HS-5 (cell line): ENCODE results near the gene DPYD.

Experiments used
- DNase-seq: peaks from one replicate; pipeline ENCODE4 v3.0.0-alpha.2; 2012; ENCODE audit warnings: low read depth

Gene DPYD

GRCh38 chr1:97906567-97907241, 14.1 kb downstream of the DPYD start:
- peak; percentile 86 for DNase-seq

- DNase-seq: no peak
Measured at GRCh38 chr1:97905141-97905940, 15.5 kb downstream of the DPYD start.

GRCh38 chr1:97904534-97904933, 16.3 kb downstream of the DPYD start:
- peak; percentile 56 for DNase-seq

GRCh38 chr1:97903626-97904025, 17.2 kb downstream of the DPYD start:
- no peak for DNase-seq

GRCh38 chr1:97902067-97902466, 18.8 kb downstream of the DPYD start:
- DNase-seq: no peak

DNA sequence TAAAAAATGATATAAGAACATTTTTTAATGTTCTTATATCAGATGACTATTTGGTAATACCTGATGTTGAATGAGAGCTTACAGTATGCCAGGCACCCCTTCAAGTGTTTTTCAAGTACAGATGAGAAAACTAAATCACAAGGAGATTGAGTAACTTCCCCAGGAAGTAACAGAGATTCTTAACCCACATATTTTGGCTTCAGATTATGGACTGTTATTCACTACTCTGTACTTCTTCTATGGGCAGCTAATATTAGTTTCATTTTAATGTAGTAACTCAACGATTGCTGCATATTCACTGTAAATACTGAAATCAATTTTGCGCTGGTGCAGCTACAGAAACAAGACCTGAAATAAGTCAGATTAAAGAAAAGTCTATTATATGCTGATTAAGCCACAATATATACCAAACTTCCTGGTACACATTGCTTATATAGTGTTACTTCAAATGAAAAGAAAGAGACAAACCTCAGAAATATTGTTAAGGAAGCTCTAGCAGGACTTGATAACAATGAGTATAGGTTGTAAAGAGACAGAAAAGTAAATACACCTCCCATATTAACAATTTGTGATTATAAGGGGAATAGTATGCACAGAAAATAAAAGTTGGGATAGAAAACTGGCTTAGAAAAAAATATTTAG, 19.7 kb downstream of the DPYD start:
- peak; percentile 41 for DNase-seq

DNA sequence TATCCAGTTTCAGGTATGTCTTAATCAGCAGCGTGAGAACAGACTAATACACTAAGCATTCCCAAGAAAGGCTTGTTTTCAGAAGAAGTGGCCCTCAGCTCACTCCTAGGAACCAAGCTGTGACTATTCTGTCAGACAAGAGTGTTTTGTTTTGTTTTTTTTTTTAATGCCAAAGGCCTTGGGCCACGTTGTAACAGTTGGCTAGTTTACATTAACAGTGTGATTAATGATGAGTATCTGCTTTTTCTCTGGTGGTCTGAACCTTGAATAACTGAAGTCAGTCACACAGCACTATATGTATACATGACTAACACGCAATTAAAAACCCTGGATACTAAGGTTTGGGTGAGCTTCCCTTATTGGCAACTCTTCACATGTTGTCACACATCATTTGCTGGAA, 21.9 kb downstream of the DPYD start:
- DNase-seq: no peak

GRCh38 chr1:97895278-97895677, 25.6 kb downstream of the DPYD start:
- DNase-seq: no peak

DNA sequence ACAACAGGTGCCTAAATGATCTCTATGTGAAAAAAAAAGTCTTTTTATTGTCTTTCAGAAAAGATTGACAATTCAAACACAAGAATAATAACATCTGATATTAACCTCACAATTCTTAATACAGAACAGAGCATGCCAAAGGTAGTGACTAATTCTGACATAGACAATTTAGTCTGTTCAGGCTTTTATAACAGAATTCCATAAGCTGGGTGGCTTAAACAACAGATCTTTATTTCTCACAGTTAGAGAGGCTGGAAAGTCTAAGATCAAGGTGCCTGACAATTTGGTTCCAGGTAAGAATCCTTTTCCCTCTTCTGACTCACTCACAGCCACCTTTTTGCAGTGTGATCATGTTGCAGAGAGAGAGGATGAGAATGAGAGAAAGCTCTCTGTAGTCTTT, 27.0 kb downstream of the DPYD start:
- no peak for DNase-seq

DNA sequence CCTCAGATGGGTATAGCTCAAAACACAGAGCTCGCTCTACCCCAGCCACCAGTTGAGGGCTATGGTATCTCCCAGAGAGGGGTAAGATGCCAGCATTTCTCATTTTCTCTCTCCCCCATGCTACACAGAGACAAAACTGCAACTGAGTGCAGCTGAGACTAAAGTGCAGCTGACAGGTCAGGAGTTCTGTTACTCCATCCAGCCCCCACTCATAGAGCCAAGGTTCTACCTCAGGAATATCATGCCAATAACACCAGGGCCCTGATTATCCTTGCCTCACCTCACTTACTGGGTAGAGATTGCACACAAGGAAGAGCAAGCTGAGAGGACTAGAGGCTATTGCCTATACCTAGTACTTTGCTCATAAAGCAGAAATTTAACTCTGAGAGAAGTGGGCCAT, 34.6 kb downstream of the DPYD start:
- DNase-seq: no peak

- DNase-seq: no peak
Measured at GRCh38 chr1:97883823-97884222, 37.0 kb downstream of the DPYD start.

DNA sequence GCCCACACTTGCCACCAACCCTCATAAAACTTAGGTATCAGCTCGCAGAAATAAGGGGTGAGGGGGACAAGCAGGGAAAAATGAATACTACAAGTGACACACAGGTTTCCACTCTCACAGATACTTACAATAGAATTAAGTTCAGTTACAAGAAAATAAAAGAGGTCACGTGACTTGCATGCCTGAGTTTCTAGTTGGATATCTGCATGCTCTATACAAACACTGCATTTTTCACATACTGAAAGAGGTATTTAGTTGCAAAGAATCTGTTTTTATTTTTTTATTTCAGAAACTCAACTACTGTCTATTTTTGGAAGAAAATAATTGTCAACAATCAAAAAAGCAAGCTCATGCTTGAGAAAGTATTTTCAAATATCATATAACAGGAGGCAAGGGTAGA, 43.5 kb downstream of the DPYD start:
- no peak for DNase-seq

- peak; percentile 47 for DNase-seq
Measured at GRCh38 chr1:97875996-97876395, 44.8 kb downstream of the DPYD start.

GRCh38 chr1:97870589-97870988, 50.2 kb downstream of the DPYD start:
- no peak for DNase-seq

DNA sequence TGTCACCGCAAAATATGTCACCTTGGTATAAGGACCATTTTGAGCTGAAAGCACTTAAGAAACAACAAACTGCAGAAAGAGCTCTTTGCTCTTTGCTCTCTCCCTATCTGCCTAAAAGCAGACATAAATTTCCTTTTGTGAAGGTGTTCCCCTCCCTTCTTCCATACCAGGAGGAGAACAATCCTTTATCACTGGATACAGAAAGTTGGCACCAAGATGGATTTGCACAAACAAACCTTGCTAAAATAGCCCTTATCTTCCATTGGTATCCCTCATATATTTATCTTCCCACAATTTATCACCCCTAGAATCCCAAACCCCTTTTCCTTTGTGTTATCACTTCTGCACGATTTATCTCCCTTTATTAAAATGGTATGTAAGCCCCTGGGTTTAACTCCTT, 51.4 kb downstream of the DPYD start:
- no peak for DNase-seq

DNA sequence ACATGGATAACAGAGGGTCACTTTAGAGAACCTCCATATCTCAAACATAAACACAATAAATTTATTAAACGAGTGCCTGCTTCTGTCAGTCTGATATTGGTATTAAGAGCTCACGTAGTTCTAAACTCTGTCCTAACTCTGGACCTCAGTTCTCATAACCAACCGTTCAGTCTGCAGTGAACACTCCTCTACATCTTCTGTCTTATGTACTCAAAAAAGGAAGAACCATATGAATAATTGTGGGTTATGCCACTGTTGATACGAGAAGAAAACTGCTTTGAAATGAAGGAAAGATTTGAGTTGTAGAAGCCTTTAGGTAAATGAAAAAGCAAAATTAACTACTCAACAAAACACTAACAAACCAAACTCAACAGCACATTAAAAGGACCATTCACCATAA, 53.7 kb downstream of the DPYD start:
- no peak for DNase-seq

DNA sequence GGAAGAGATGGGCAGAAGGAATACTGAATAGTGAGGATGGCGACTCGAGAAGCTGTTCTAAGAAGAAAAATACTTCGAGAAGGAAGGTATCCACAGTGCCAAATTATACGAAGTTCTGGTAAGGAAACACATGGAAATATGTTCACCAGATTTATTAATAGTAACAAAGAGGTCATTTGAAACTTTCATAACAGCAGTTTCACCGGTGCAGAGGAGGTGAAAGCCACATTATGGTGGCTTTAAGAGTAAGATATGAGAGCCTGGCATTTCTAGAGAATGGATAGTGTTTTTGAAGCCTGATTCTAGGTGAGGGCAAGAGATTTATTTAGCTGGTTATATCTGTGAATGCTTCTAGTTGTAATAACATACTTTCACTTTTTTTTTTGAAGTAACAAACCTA, 56.2 kb downstream of the DPYD start:
- no peak for DNase-seq

- no peak for DNase-seq
Measured at GRCh38 chr1:97853221-97853620, 67.6 kb downstream of the DPYD start.

DNA sequence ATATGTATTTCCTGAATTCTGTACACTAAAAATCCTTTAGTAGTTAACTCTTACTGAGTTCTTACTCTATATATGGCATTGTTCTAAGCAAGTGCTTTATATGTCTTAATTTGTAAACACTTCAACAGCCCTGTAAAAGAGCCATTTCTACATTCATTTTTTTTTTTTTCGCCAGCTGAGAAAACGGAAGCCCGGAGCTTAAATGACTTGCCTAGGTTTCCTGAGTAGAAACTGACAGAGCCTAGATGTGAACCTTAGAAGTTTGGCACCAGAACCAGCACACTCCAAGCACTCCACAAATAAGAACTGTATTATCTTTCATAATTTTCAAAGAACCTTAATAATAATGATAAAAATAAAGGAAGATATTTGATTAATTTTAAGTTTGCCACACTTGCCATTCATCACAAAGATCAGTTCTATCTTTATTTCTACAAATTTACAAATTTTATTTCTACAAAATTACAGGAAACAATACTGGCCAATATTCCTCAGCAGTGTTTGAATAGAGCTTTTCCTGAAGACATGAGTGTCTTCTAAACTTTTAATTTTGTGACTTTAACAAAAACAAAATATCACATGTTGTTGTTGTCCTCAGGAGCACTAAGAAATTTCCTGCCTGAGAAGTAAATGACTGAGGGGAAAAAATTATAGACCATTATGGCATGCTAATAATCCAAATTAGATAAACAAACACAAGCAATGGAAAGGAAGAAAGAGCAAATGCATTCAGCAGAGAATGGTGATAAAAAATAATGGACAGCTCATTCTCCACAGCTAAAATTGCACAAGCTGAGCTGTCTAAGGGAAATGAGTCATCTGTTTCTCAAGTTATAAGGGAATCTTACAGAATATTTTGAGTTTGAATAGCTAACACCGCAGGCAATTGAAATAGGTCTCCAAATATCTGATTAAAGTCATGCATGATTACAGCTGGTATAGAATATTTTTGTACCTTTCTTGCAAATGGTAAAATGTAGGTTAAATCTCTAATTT, 71.2 kb downstream of the DPYD start:
- DNase-seq: peak; percentile 66

DNA sequence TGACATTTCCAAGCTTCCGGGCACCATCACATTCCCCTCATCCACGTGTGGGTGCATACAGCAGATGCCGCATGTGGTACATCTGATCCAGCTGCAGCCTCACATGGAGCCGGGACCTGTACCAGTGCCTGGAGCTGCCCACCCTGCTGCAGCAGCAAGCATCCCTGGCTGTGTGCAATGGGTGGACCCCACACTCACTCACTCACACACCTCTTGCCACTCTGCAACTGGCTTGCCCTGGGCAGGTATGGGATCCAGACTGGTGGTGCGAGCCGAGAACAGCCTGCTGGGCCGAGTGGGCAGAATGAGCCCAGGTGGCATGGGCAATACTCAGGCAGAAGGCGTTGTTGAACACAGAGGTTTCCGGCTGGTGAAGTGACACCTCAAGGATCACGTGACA, 75.0 kb downstream of the DPYD start:
- DNase-seq: no peak

GRCh38 chr1:97844552-97845089, 76.2 kb downstream of the DPYD start:
- no peak for DNase-seq

DNA sequence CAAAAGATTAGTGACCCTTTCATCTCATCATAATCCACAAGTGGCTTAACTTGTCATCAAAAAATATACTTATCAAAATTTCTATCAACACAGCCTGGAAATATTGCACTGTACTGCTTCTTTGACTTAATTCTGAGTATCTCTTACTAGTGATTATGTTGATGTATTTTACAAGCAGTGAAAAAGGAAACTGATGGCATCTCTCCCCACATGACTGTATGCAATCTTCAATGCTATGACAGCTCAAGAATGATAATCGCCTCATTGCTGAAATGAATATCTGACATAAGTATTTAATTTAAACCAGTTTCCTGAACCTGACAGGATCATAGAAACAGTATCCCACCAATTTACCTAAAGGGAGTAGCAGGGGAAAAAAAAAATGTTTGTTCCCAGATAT, 79.5 kb downstream of the DPYD start:
- no peak for DNase-seq
